Erythroblast (primary cell): ENCODE data around the gene MAPK1IP1L.
"Not testable (repeated sequence)": the region's sequence is repeated elsewhere in the genome, so short reads cannot be mapped to it uniquely, and the experiment has no call there.

Source experiments
- DNase-seq, 2 experiments: peaks; one replicate each; lab custom pipeline; 2025; lab: John Stamatoyannopoulos, UW
- GATA1 ChIP-seq: IDR thresholded peaks from 2 replicates; pipeline ENCODE4 v1.6.1; 2011; ENCODE audit warnings: low read depth, mild to moderate bottlenecking, control low read depth, low read length, moderate library complexity
- POLR2A ChIP-seq: IDR thresholded peaks from 2 replicates; pipeline ENCODE4 v1.6.1; 2011; ENCODE audit warnings: mild to moderate bottlenecking, low read length

The MAPK1IP1L gene

GRCh38 chr14:55071870-55072640, 20.6 kb downstream of the MAPK1IP1L start:
- DNase-seq, result no peak
- TF ChIP-seq GATA1 (no peak), POLR2A (no peak)

DNA sequence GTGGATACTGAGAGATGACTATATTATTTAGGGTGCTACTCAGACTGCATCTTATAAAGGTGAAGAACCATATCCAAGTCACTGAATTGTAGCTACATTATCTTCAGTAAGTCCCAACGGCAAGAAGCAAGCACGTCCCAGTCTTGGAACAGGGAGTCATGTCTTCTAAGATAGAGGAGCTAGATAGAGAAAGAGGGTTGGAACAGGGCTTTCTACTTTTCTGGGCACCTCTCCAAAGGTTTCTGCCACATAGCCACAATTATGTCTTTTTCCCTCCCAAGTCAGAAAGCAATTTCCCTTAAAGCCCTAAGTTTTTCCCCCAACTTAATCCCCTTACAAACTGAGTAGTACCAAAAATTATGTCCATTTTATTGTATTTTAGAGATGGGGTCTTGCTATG, 22.4 kb downstream of the MAPK1IP1L start:
- TF ChIP-seq GATA1 (no peak), POLR2A (no peak)
- no peak for DNase-seq

DNA sequence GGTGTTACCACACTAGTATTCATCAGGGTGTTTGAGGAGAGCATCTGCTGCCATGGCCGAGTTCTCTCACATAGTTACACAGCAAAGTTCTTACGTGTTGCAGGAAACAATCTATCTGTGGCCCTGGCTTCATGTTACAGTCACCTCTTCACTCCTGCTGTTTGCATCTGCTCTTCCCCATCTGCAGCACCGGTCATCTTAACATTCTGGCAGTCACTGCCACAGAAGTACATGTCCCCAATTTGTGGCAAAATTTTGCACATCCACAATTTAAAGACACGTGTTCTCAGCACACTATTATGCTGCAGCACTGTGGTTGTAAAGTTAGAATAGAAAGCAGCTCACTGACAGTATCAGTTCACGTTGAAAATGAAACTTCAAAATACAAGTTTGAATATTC, 23.2 kb downstream of the MAPK1IP1L start:
- no peak for TF ChIP-seq GATA1
- TF ChIP-seq POLR2A, result no peak
- DNase-seq, result no peak

GRCh38 chr14:55075628-55076175, 24.3 kb downstream of the MAPK1IP1L start:
- no peak for DNase-seq
- no peak for TF ChIP-seq GATA1
- no peak for TF ChIP-seq POLR2A

DNA sequence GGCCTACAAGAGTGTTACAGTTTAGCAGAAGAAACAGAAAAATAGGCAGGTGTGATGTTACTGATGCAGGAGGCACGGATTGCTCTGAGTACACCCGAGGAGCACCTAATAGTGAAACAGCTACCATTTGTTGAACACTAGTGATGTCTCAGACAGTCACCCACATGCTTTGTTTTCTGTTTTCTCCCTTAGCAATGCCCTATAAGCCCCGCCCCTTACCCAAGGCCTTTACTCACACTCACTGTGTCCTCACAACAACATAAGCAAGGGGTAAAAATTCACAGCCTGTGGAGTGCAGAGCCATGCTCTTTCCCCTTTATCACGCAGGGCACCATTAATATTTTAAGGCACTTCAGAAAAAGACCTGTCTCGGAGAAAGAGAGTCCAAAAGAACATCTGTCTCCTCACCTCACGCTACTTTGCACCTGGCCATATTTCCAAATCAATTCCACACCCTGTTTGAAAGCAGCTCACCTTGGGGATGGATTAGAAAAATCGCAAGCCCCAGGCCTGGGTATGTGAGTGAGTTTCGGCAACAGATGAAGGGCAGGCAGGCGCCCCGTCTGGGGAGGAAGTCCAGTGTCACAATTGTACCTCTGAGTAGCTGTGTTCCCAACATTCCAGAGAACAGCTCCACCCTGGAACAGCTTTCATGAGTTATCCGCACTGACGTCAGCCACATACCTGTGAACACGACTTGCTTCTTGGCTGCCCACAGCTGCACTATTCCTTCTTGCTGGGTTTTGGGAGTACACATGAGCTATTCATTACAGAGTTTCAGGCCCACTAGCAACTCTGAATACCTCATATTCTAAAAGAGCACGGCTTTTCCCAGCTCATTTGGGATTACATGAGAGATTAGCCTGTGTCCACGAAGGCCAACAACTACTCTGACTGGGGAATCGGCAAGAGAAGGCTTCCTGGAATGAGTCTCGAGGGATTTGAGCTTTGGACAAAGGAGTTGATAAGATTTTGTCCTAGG, 26.0 kb downstream of the MAPK1IP1L start:
- TF ChIP-seq POLR2A, result no peak
- TF ChIP-seq GATA1, result no peak
- no peak for DNase-seq

- DNase-seq, result not testable (repeated sequence)
Observed at GRCh38 chr14:55079961-55080360, 28.5 kb downstream of the MAPK1IP1L start.

DNA sequence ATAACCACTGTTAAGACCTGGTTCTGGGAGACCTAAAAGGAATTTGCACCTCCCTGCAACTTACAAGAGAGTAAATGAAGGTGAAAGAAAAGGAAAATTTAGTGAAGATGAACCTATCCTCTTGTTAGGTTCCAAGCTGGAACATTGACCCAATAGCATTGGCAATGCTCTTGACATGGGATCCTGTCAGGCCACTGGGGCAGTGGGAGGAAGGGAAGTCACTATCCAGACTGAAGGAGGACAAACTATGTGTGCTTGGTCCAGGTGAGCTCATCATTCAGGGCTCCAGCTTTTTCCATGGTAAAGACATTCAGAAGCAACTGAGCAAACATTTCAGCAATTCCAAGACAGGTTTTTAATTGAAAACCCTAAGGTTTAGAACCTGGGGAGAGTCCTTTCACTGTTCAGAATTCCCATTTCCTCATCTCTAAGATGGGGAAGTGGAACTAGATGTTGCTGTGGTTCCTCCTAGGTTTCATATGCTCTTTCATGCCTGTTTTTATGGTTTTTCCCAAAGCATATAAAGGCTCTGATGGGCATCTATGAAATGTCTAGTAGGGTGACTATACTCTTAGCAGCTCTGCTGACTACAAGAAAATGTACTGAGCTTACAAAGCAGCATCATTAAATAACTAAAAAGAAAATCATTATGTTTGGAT, 33.1 kb downstream of the MAPK1IP1L start:
- no peak for DNase-seq
- TF ChIP-seq GATA1 (no peak), POLR2A (no peak)

- DNase-seq, result no peak
Observed at GRCh38 chr14:55085060-55085660, 33.7 kb downstream of the MAPK1IP1L start.

GRCh38 chr14:55086938-55087337, 35.5 kb downstream of the MAPK1IP1L start:
- no peak for DNase-seq
- TF ChIP-seq POLR2A, result no peak
- no peak for TF ChIP-seq GATA1

More at GRCh38 chr14:55085060-55085660, 33.7 kb downstream of the MAPK1IP1L start:
- TF ChIP-seq POLR2A, result no peak
- TF ChIP-seq GATA1, result no peak

DNA sequence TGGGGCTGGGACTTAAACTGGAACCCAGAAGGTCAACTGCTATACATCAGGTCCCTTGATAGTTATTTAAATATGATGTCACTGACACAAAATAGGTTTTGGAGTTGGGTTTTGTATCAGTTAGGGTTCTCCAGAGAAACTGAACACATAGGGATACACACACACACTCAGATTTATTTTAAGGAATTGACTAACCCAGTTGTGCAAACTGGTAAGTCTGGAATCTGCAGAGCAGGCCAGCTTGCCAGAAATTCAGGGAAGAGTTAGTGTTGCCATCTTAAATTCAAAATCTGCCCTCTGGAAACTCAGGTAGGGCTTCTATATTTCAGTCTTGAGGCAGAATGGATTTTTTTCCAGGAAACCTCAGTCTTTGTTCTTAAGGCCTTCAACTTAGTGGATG, 36.9 kb downstream of the MAPK1IP1L start:
- no peak for DNase-seq
- TF ChIP-seq GATA1 (no peak), POLR2A (no peak)

- no peak for DNase-seq
- no peak for TF ChIP-seq POLR2A
- TF ChIP-seq GATA1, result no peak
Observed at GRCh38 chr14:55092341-55092740, 40.9 kb downstream of the MAPK1IP1L start.

DNA sequence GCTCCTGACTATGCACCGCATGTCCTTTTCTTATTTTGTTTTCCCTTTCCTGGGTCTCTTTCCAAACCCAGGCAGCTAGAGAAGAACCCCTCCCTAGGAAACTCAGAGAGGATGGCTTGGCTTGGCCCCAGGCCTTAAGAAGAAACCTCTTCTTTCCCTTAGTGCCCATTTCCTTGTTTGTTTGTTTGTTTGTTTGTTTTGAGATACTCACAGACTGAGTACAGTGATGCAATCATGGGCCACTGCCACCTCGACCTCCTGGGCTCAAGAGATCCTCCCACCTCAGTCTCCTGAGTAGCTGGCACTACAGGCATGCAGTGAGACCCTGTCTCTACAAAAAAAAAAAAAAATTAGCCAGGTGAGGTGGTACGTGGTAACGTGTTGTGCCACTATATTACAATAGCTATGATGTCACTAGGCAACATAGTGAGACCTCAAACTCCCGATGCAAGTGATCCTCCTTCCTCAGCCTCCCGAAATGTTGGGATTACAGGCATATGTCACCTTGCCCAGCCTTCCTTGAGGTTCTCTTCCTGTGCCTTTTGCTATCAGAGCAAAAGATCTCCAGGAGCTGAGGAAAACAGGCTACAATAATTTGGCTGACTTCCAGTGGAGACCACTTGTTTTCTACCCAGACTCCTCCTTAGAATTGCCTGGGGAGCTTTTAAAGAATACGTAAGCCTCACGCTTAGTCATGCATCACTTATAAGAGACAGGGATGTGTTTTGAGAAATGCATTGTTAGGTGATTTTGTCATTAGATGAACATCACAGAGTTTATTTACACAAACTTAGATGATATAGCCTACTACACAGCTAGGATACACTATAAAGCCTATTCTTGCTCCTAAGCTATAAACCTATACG, 43.1 kb downstream of the MAPK1IP1L start:
- no peak for DNase-seq

More for the DNA sequence above, 43.1 kb downstream of the MAPK1IP1L start:
- TF ChIP-seq POLR2A (no peak), GATA1 (no peak)
